Measurements from ENCODE around the gene CACTIN. TPM values are rescaled to one million over a fixed set of nuclear protein-coding genes. Genes with fewer than 3 reads are reported as not detected.
"Not testable (repeated sequence)": the region's sequence is repeated elsewhere in the genome, so short reads cannot be mapped to it uniquely, and the experiment has no call there.

CACTIN gene
- total RNA-seq, 1 donor from 2014 or later = 32.8 TPM

DNA sequence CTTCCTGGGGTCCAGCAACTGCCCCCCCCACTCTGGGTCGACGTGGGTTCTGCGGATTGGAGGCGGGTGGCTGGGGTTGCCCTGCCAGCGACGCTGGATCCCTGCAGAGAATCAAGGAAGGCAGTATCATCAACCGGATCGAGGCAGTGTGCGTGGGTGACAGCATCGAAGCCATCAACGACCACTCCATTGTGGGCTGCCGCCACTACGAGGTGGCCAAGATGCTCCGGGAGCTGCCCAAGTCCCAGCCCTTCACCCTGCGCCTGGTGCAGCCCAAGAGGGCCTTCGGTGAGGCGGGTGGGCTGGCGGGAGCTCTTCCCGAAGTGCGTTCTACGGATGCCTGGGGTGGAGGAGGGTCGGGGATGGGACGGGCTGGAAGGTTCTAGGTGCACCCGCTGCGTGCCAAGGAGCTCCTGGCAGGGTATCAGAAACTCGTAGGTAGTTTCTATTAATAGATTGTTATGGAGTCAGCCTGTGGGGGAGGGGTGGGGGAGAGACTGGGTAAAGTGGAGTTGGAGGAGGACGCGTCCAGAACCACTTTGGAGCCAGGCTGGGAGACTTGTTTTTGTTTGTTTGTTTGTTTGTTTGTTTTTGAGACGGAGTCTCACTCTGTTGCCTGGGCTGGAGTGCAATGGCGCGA, 39.8 kb downstream of the CACTIN start:
- no peak for DNase-seq (ENCODE audit: low spot score)
- H3K27me3 Mint-ChIP-seq (ENCODE audit: low read depth) = peaks cover 3% of the 10 kb centered on the region
- no peak overlapping the region for H3K4me3 Mint-ChIP-seq (ENCODE audit: low read depth)
- no peaks in the 10 kb centered on the region for H3K36me3 Mint-ChIP-seq (ENCODE audit: low read depth)
- intact Hi-C loops (cut with micrococcal nuclease) = no loop called here
- no peaks in the 10 kb centered on the region for H3K4me1 Mint-ChIP-seq (ENCODE audit: low read depth)
- H3K9me3 Mint-ChIP-seq = peaks cover 3% of the 10 kb centered on the region
- H3K27ac Mint-ChIP-seq = no peak overlapping the region

DNA sequence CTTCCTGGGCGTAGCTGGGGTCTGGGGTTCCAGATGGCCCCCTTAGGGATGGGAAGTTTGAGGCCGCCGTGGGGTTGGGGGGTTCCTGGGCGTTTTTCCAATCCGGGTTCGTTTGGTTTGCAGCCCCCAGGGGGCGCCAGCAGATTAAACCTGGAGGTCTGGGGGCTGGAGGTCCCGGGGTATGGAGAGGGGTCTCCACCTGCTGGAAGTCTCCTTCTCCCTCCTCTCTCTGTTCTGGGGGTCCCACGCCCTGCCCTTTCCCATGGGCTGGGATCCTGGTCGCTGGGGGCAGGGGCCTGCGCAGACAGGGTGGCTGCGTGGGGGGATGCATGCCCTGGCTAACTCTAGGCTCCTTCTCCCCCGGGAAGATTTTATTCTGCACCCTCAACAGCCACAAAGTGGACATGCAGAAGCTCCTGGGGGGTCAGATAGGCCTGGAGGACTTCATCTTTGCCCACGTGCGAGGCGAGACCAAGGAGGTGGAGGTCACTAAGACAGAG, 40.4 kb downstream of the CACTIN start:
- intact Hi-C loops (cut with micrococcal nuclease) = no loop called here
- Mint-ChIP-seq H3K9me3 (peaks cover 3% of the 10 kb centered on the region), H3K4me1 (ENCODE audit: low read depth) (no peaks in the 10 kb centered on the region), H3K36me3 (ENCODE audit: low read depth) (no peaks in the 10 kb centered on the region), H3K4me3 (ENCODE audit: low read depth) (no peak overlapping the region), H3K27ac (no peak overlapping the region), H3K27me3 (ENCODE audit: low read depth) (peaks cover 3% of the 10 kb centered on the region)
- DNase-seq (ENCODE audit: low spot score) = no peak

DNA sequence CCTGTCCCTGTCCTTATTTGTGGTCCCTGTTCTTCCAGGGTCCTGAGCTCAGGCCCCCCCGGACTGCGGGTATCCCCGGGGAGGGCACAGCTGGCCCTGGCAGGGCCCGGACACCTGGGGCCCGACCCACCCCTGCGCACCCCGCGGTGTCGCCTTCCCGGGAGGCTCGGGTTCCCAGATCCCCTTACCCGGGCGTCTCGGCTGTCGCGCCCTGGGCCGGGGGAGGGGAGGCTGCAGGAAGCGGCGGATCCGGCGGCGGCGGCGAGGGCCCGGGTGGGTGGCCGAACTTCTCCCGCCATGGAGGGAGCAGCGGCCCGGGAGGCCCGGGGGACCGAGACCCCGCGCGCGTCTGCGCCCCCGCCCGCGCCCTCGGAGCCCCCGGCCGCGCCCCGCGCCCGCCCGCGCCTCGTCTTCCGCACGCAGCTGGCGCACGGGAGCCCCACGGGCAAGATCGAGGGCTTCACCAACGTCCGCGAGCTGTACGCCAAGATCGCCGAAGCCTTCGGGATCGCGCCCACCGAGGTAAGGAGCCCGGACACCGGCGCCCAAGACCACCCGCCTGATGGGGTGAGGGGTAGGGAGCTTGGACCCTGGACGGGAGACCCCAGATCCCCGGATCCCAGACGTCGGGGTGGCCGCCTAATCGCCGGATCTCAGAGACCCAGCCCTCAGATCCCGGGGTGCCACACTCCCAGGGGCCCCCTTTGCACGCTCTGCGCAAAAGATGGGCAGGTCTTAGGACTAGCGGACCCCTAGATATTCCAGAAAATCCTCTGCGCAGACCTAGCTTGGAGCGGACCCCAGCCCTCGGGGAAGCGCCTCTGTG, 41.1 kb downstream of the CACTIN start, which contains the start of gene GIPC3:
Gene GIPC3, plus strand, starts transcription at position 178 of the 826 bp plus-strand sequence. Its CDS starts 120 bp downstream, at position 298.
- Mint-ChIP-seq H3K27ac (no peak within 1 kb of the TSS), H3K36me3 (ENCODE audit: low read depth) (no peaks in the 10 kb centered on the region), H3K9me3 (peaks cover 3% of the 10 kb centered on the region), H3K4me1 (ENCODE audit: low read depth) (no peaks in the 10 kb centered on the region), H3K27me3 (ENCODE audit: low read depth) (peaks cover 3% of the 10 kb centered on the region), H3K4me3 (ENCODE audit: low read depth) (no peak within 1 kb of the TSS)
- intact Hi-C loops (cut with micrococcal nuclease) = no loop called here
- DNase-seq (ENCODE audit: low spot score) = no peak

DNA sequence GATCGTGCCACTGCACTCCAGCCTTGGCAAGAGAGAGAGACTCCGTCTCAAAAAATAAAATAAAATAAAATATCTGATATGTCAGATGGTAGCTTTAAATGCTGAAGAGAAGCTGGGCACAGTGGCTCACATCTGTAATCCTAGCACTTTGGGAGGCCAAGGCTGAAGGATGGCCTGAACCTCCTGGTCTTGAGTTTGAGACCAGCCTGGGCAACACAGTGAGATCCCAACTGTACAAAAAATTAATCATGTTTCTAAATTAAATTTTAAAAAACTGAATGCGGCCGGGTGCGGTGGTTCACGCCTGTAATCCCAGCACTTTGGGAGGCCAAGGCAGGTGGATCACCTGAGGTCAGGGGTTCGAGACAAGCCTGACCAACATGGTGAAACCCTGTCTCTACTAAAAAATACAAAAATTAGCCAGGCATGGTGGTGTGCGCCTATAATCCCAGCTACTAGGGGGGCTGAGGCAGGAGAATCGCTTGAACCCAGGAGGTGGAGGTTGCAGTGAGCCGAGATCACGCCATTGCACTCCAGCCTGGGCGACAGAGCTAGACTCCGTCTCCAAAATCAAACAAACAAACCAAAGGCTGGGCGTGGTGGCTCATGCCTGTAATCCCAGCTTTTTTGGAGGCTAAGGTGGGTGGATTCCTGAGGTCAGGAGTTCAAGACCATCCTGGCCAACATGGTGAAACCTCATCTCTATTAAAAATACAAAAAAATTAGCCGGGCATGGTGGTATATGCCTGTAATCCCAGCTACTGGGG, 42.4 kb downstream of the CACTIN start:
- H3K4me3 Mint-ChIP-seq (ENCODE audit: low read depth); intact Hi-C loops (cut with micrococcal nuclease): not testable (repeated sequence)

DNA sequence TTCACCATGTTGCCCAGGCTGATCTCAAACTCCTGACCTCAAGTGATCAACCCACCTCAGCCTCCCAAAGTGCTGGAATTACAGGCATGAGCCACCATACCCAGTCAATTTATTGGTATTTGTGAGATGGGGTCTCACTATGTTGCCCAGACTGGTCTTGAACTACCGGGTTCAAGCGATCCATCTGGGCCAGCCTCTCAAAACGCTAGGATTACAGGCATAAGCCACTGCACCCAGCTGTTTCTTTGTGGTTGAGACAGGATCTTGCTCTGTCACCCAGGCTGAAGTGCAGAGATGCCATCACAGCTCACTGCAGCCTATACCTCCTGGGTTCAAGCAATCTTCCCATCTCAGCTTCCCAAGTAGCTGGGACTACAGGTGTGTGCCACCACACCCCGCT, 44.8 kb downstream of the CACTIN start:
- H3K27me3 Mint-ChIP-seq (ENCODE audit: low read depth); DNase-seq (ENCODE audit: low spot score); intact Hi-C loops (cut with micrococcal nuclease); H3K9me3 Mint-ChIP-seq; H3K36me3 Mint-ChIP-seq (ENCODE audit: low read depth); H3K4me3 Mint-ChIP-seq (ENCODE audit: low read depth); H3K27ac Mint-ChIP-seq; H3K4me1 Mint-ChIP-seq (ENCODE audit: low read depth): not testable (repeated sequence)

More for the DNA sequence above, 42.4 kb downstream of the CACTIN start:
- H3K4me1 Mint-ChIP-seq (ENCODE audit: low read depth); H3K36me3 Mint-ChIP-seq (ENCODE audit: low read depth); H3K27ac Mint-ChIP-seq; DNase-seq (ENCODE audit: low spot score); H3K9me3 Mint-ChIP-seq; H3K27me3 Mint-ChIP-seq (ENCODE audit: low read depth): not testable (repeated sequence)

DNA sequence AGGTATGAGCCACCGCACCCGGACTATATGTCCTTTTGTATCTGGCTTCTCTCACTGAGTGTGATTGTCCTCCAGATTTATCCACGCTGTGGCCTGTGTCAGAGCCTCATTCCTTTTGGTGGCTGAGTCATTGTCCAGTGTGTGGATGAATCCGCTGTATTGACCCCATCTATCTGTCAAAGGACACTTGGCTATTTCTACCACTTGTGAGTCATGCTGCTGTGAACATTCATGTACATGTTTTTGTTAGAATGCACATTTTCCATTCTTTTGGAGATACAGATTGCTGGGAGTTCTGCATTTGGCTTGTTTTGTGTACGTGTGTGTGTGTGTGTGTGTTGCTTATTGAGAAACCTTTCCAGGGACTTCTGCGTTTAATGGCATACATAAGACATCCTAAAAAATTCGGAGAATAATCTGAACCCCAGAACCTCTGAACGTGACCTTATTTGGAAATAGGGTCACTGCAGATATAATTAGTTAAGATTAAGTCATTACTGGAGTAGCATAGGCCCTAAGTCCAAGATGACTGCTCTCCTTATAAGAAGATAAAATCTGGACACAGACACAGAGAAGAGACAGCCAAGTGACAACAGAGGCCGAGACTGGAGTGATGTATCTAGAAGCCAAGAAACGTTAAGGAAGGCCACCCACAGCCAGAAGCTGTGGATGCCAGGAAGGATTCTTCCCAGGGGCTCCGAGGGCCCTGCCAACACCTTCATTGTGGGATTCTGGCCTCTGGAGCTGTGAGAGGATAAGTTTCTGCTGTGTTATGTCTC, 46.2 kb downstream of the CACTIN start:
- intact Hi-C loops (cut with micrococcal nuclease) = no loop called here
- H3K27me3 Mint-ChIP-seq (ENCODE audit: low read depth) = peaks cover 3% of the 10 kb centered on the region
- DNase-seq (ENCODE audit: low spot score) = no peak
- peaks cover 5% of the 10 kb centered on the region for H3K36me3 Mint-ChIP-seq (ENCODE audit: low read depth)
- H3K4me3 Mint-ChIP-seq (ENCODE audit: low read depth) = no peak overlapping the region
- no peaks in the 10 kb centered on the region for H3K9me3 Mint-ChIP-seq
- no peaks in the 10 kb centered on the region for H3K4me1 Mint-ChIP-seq (ENCODE audit: low read depth)
- no peak overlapping the region for H3K27ac Mint-ChIP-seq

DNA sequence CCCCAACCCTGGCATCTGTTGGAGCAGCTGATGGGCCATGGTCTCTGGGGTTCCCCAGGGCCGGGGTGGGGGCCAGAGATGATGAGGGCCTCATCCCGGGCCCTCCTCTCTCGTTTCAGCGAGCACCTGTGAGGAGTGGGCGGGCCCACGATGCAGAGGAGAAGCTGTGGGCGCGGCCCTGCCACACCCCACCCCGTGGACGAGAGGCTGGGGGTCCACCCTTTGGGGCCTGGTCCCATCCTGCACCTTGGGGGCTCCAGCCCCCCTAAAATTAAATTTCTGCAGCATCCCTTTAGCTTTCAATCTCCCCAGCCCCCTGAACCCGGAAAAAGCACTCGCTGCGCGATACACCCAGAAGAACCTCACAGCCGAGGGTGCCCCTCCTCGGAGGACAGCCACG, 48.2 kb downstream of the CACTIN start:
- H3K36me3 Mint-ChIP-seq (ENCODE audit: low read depth) = peaks cover 15% of the 10 kb centered on the region
- intact Hi-C loops (cut with micrococcal nuclease) = no loop called here

DNA sequence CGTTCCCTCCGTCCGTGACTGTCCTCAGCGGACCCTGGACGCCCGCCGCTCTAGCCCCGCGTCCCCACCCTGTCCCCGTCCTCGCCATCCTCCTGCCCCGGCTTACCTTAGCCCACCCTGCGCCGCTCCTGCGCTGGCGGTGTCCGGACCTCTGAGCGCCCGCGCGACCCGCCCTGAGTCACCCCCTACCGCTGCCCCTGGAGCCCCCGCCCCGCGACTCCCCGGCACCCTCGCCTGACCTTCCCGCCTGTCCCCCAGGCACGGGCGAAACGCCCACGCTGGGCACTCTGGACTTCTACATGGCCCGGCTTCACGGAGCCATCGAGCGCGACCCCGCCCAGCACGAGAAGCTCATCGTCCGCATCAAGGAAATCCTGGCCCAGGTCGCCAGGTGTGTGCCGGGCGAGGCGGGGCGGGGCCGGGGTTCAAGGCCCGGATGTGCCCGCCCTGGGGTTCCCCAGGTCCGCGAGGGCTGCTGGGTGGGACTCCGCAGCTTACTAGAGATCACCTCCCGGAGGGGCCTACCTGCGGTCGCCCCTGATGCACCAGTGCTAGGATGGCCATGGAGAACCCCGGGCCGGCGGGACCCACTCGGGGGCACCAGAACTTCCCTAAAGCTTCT, 48.8 kb downstream of the CACTIN start:
- H3K36me3 Mint-ChIP-seq (ENCODE audit: low read depth) = peaks cover 15% of the 10 kb centered on the region
- H3K27me3 Mint-ChIP-seq (ENCODE audit: low read depth) = no peaks in the 10 kb centered on the region
- intact Hi-C loops (cut with micrococcal nuclease) = no loop called here
- no peak for DNase-seq (ENCODE audit: low spot score)
- no peak overlapping the region for H3K4me3 Mint-ChIP-seq (ENCODE audit: low read depth)
- H3K4me1 Mint-ChIP-seq (ENCODE audit: low read depth) = peaks cover 2% of the 10 kb centered on the region
- no peak overlapping the region for H3K27ac Mint-ChIP-seq
- no peaks in the 10 kb centered on the region for H3K9me3 Mint-ChIP-seq

More for the DNA sequence above, 48.2 kb downstream of the CACTIN start:
- Mint-ChIP-seq H3K4me1 (ENCODE audit: low read depth) (peaks cover 2% of the 10 kb centered on the region), H3K4me3 (ENCODE audit: low read depth) (no peak overlapping the region), H3K9me3 (no peaks in the 10 kb centered on the region), H3K27me3 (ENCODE audit: low read depth) (peaks cover 1% of the 10 kb centered on the region), H3K27ac (no peak overlapping the region)
- DNase-seq (ENCODE audit: low spot score) = no peak

DNA sequence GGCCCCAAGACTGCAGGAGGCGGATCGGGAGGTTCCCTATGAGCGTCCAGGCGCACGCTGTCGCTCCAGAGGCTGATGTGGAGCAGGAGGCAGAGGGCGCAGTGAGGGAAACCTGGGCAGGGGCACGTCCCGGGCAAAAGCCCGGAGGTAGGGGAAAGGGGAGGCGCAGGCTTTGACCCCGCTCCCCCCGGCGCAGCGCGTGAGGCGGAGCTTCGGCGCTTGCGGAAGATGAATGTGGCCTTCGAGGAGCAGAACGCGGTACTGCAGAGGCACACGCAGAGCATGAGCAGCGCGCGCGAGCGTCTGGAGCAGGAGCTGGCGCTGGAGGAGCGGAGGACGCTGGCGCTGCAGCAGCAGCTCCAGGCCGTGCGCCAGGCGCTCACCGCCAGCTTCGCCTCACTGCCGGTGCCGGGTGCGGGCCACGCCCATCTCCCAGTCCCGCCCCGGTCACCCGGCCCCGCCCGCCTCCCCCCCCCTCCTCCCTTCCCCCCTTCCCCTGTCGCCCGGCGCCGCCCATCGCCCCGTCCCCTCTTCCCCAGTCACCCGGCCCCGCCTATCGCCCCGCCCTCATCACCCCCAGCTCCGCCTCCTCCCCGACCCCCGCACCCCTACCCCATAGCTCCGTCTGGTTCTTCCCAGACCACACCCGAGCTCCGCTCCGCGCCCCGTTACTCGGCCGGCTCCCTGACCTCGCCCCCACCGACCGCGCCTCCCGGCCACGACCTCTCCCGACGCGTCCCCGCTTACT, 49.7 kb downstream of the CACTIN start:
- Mint-ChIP-seq H3K4me3 (ENCODE audit: low read depth) (no peak overlapping the region), H3K27ac (no peak overlapping the region), H3K4me1 (ENCODE audit: low read depth) (peaks cover 5% of the 10 kb centered on the region), H3K27me3 (ENCODE audit: low read depth) (no peaks in the 10 kb centered on the region), H3K36me3 (ENCODE audit: low read depth) (peaks cover 15% of the 10 kb centered on the region), H3K9me3 (no peaks in the 10 kb centered on the region)
- intact Hi-C loops (cut with micrococcal nuclease) = no loop called here
- no peak for DNase-seq (ENCODE audit: low spot score)

DNA sequence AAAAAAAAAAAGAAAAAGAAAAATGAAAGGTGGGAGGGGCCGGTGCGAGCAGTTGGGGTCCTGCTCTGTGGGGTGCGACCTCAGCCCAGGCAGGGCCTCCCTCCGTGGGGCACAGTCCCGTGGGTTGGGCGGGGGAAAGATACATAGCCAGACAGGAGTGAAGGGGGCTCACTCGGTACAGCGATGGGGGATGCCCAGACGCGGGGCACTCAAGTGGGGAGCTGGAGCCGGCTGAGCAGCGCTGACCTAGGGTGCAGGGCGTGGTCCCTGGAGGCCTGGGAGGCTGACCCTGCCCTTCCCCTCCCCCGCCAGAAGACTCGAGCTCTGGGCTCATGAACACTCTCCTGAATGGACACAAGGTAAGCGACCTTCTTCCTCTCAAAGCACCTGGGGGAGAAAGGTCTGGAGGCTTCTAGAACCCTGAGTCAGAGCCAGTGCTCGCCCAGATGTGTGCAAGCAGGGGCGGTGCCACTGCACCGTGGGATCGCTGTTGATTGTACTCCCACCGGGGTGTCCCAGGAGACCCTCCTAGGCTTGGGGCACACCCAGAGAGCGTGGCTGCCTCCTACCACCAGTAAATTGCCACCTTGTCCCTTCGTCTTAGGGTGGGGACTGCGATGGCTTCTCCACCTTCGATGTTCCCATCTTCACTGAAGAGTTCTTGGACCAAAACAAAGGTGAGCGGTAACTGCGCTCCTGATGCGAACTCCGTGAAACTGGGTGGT, 50.5 kb downstream of the CACTIN start:
- intact Hi-C loops (cut with micrococcal nuclease) = no loop called here
- DNase-seq (ENCODE audit: low spot score) = no peak
- H3K4me3 Mint-ChIP-seq (ENCODE audit: low read depth) = no peak overlapping the region
- peaks cover 15% of the 10 kb centered on the region for H3K36me3 Mint-ChIP-seq (ENCODE audit: low read depth)
- no peak overlapping the region for H3K27ac Mint-ChIP-seq
- H3K4me1 Mint-ChIP-seq (ENCODE audit: low read depth) = peaks cover 8% of the 10 kb centered on the region
- H3K9me3 Mint-ChIP-seq = no peaks in the 10 kb centered on the region
- H3K27me3 Mint-ChIP-seq (ENCODE audit: low read depth) = no peaks in the 10 kb centered on the region

DNA sequence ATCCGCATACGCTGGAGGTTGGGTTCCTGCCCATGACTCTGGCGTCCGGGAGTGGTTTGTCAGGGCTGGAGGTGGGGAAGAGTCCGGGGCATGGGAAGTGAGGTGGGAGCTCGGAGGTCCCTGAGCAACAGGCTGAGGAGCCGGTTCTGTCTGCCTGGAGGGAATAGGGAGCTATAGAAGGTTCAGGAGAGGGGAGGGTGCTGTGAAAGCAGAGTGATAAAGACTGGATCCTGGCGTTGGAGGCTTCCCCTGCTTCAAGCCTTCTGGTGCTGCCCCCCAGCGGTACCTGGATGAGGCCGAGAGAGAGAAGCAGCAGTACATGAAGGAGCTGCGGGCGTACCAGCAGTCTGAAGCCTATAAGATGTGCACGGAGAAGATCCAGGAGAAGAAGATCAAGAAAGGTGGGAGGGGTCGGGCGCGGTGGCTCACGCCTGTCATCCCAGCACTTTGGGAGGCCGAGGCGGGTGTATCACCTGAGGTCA, 51.3 kb downstream of the CACTIN start:
- Mint-ChIP-seq H3K9me3 (no peaks in the 10 kb centered on the region), H3K4me3 (ENCODE audit: low read depth) (no peak overlapping the region)
- intact Hi-C loops (cut with micrococcal nuclease) = no loop called here

More for the DNA sequence above, 51.3 kb downstream of the CACTIN start:
- peaks cover 8% of the 10 kb centered on the region for H3K4me1 Mint-ChIP-seq (ENCODE audit: low read depth)
- no peaks in the 10 kb centered on the region for H3K27me3 Mint-ChIP-seq (ENCODE audit: low read depth)
- no peak for DNase-seq (ENCODE audit: low spot score)
- no peak overlapping the region for H3K27ac Mint-ChIP-seq
- peaks cover 15% of the 10 kb centered on the region for H3K36me3 Mint-ChIP-seq (ENCODE audit: low read depth)
